Measurements from ENCODE around the gene DCDC1.

GRCh38 chr11:31415435-31415834, 45.9 kb upstream of the DCDC1 start:
- TF ChIP-seq CTCF (IDR thresholded peaks at IDR 0.05) (no peak), POLR2A (IDR thresholded peaks at IDR 0.05) (no peak)

Data from uterus (tissue), 2 donors.